GM19452 (cell line): ENCODE data around the gene NBL1.

ENCODE experiments used
- ATAC-seq: cut with Tn5 transposase; IDR thresholded peaks from one replicate; pipeline ENCODE4 v1.9.1; 2021; ENCODE audit not compliant: unreplicated experiment

The NBL1 gene

DNA sequence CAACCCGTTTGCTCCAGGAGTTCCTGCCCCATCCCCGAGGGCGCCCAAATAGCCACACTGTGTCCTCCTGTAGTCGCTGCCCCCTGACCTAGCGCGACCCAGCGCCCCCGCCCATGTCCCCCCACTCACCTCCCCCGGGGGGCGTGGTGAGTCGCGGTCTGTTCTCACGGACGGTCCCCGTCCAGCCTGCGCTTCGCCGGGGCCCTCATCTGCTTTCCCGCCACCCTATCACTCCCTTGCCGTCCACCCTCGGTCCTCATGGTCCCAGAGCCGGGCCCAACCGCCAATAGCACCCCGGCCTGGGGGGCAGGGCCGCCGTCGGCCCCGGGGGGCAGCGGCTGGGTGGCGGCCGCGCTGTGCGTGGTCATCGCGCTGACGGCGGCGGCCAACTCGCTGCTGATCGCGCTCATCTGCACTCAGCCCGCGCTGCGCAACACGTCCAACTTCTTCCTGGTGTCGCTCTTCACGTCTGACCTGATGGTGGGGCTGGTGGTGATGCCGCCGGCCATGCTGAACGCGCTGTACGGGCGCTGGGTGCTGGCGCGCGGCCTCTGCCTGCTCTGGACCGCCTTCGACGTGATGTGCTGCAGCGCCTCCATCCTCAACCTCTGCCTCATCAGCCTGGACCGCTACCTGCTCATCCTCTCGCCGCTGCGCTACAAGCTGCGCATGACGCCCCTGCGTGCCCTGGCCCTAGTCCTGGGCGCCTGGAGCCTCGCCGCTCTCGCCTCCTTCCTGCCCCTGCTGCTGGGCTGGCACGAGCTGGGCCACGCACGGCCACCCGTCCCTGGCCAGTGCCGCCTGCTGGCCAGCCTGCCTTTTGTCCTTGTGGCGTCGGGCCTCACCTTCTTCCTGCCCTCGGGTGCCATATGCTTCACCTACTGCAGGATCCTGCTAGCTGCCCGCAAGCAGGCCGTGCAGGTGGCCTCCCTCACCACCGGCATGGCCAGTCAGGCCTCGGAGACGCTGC, 21.7 kb downstream of the NBL1 start:
- ATAC-seq, result no peak

- ATAC-seq, result no peak
Observed at GRCh38 chr1:19668888-19669287, 24.8 kb downstream of the NBL1 start.

DNA sequence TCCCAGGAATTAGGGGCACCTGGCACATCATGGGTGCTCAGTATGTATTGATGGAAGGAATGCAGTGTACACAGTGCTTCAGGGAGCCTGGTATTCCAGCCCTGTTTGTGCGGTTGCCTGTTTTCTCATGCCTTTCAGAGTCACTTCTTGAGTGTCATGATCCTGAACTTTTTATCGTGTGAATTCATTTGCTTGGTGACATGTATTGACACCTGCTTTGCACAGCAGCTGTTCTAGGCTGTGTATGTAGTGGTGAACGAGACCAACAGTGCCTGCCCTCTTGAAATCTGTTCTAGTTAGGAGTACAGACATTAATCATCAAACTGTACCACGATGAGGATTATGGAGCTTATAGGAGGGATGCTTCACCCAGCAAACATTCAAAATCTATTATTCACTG, 26.7 kb downstream of the NBL1 start:
- ATAC-seq, result no peak

GRCh38 chr1:19672237-19672636, 28.1 kb downstream of the NBL1 start:
- no peak for ATAC-seq

- ATAC-seq, result no peak
Observed at GRCh38 chr1:19675797-19676196, 31.7 kb downstream of the NBL1 start.

- ATAC-seq, result no peak
Observed at GRCh38 chr1:19676438-19676922, 32.4 kb downstream of the NBL1 start.

DNA sequence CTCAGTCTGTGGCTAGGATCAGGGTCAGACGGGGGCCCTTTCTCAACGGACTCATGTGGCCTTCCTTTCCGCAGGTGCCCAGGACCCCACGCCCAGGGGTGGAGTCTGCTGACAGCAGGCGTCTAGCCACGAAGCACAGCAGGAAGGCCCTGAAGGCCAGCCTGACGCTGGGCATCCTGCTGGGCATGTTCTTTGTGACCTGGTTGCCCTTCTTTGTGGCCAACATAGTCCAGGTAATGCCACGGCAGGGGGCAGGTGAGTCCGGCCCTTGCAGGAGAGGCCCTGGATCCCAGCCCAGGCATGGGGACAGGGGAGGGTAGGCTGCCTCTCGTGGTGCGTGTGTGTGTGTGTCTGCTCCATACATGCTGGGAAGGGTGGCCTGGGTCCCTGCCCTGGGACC, 34.4 kb downstream of the NBL1 start:
- no peak for ATAC-seq

GRCh38 chr1:19678931-19679453, 34.9 kb downstream of the NBL1 start:
- no peak for ATAC-seq

- no peak for ATAC-seq
Observed at GRCh38 chr1:19679691-19680090, 35.6 kb downstream of the NBL1 start.

- no peak for ATAC-seq
Observed at GRCh38 chr1:19680644-19681043, 36.5 kb downstream of the NBL1 start.

DNA sequence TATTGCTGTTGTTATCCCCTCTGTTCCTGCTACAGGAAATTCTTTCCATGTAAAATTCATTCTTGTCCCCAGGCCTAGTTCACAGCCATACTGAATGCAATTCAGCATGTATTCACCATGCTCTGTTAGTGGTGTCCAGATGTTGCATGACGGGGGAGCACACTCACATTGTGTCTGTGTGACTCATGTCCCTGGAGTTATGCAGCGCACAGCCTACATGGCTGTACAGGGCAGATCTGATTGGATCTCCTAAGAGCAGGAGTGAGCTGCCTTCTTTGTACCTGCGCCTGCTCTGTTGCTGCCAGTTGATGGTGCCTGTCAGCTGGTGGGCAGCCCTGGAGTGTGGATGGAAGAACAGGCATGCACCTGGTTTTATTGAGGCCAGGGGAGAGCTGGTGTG, 38.1 kb downstream of the NBL1 start:
- no peak for ATAC-seq

GRCh38 chr1:19682901-19683300, 38.8 kb downstream of the NBL1 start:
- ATAC-seq, result no peak

GRCh38 chr1:19683351-19683750, 39.2 kb downstream of the NBL1 start:
- no peak for ATAC-seq

DNA sequence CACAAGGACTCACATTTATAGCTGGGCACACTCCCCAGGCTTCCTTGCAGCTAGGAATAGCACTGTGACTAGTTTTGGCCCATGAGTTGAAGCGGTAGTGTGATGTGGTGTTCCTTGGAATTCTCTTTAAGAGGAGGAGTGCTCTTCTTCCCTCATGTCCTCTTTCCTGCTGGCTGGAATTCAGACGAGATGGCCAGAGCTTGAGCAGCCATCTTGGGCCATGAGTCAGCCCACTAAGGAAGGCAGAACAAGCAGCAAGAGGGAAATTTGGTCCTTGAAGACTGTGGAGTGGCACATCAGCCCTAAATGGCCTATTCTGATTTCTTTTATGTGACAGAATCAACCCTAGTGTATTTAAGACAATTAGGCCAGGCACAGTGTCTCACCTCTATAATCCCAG, 40.6 kb downstream of the NBL1 start:
- no peak for ATAC-seq

DNA sequence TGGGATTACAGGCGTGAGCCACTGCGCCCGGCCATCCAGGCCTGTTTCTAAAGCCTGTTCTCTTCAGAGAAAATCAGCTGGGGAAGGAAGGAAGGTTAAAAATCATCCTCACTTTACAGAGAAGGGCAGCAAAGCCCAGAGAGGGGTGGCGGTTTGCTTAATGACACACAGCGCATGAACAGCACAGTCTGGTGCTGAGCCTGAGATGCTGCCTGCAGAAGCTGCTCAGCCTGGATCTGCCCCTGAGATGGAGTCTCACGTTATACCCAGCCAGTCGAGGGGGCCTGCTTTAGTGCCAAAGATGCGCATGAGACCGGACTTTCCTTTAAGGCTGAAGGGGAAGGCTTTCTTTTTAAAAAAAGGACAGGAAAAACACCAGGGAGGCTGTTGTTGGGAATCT, 41.9 kb downstream of the NBL1 start:
- ATAC-seq, result no peak

- ATAC-seq, result no peak
Observed at GRCh38 chr1:19687414-19687813, 43.3 kb downstream of the NBL1 start.

- ATAC-seq, result no peak
Observed at GRCh38 chr1:19688041-19688842, 44.1 kb downstream of the NBL1 start.

DNA sequence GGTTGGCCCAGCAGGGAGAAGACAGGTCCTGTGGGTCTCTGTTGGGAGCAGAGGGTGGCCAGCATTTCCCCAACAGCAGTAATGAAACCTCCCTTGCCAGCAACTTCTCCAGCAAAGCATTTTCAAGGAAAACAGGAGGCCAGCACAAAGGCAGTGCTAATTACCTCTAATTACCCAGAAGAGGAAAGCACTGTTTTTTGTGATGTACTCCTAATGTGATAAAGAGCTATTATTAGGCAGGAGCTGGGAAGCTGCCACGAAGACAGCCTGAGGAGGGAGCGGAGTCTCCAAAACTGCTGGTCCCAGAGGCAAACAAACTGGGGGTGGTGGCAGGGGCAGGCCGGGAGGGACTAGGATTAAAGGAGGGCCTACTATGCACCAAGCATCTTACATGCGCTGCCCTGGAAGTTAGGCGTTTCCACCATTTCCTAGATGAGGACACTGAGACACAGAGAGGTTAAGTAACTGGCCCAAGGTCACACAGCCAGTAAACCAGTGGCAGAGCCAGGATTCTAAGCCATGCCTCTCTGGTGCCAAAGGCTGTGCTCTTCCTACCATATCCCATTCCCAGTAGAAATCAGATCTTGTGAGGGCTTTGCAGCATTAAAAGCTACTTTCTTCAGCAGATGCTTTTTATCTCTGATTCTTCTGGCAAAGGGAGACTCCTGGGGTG, 45.1 kb downstream of the NBL1 start:
- no peak for ATAC-seq

GRCh38 chr1:19689856-19690255, 45.7 kb downstream of the NBL1 start:
- ATAC-seq, result no peak

- no peak for ATAC-seq
Observed at GRCh38 chr1:19690342-19690741, 46.2 kb downstream of the NBL1 start.

DNA sequence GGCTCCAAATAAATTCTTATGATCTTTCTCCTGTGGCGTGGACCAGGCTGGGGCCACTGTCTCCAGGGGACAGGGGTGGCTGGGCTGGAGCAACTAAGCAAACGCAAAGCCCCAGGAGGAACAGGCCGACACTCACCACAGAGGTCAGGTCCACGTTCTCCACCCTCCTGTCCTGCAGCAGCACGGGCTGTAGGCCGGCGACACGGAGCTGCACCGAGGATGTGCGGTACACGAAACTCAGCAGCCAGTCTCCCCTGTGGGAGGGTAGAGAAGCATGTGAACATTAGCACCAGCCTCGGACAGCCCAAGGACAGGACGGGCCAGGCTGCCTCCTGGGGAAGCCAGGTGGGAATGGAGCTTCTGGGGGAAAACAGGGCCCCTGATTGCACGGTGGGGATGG, 50.2 kb downstream of the NBL1 start:
- ATAC-seq, result no peak
